SHP77 treated with DMSO at 0.1 percent for 48 hours (cell line): ENCODE data around the gene RILPL2.
"Not testable (repeated sequence)": the region's sequence is repeated elsewhere in the genome, so short reads cannot be mapped to it uniquely, and the experiment has no call there.

Source experiments
- DNase-seq: peaks from one replicate; lab custom pipeline; 2025; lab: John Stamatoyannopoulos, UW

Gene RILPL2

GRCh38 chr12:123401753-123402683 lies 34.5 kb downstream of the RILPL2 start:
- no peak for DNase-seq

DNA sequence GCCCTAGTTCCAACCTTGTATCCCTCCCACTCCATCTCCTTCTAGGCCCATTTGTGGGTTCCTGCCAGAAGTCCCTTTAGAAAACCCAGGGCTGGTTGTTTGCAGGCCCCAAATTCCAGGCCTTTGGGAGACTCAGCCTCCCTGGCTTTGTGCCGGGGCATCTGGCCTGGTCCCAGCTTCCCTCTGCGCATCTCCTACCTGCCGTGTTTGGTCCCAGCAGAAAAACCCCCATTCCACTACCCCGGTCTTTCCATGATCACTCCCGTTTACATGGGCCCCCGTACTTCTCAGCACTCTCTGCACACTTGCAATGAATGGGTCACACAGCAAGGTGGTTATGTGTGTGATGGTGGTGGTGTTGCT lies 37.2 kb downstream of the RILPL2 start:
- no peak for DNase-seq

DNA sequence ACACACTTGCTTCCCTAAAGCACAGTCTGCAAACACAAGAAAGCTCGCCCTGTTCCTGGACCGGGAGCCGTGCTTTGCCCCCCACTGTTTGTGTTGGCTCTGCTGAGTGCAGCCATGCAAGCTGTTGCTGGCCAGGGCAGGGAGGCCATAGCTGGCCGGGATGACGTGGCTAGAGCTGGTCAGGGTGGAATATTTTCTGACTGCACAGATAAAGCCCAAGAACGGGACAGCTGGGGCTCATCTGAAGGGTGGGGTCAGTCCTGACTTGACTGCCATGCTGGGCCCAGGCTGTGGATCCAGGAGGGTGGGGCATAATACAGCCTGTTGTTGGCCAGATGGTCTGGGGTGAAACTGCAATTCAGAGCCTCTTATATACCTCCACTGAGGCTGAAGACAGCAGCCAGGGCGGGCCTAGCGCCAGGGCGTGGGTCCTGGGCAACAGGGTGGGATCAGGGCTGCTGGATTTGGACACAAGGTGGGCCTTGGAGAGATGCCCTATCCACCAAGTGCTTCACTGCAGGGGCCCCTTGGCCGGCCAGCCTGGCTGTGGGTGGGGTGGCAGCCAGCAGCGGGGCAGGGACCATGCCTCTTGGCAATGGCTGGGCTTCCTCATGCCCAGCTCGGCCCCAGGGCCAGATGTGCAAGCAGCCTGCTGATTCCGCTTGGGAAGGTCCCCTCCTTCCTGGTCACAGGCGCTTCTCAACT lies 37.8 kb downstream of the RILPL2 start:
- no peak for DNase-seq

DNA sequence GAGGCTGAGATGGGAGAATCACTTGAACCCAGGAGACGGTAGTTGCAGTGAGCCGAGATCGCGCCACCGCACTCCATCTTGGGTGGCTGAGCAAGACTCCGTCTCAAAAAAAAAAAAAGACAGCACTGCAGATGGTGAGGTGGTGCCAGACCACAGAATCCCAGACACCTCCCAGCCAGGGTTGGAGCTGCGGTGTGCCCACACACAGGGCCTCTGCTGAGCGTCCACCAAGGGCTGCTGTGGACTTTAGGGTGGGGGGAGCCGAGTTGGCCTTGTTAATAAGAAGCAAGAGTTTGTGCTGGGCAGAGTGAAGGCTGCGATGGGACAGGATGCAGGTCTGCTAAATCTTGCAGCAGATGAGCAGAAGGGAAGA lies 38.3 kb downstream of the RILPL2 start:
- DNase-seq: no peak

- DNase-seq: no peak
These were observed 39.1 kb downstream of the RILPL2 start for GRCh38 chr12:123397400-123397799.

DNA sequence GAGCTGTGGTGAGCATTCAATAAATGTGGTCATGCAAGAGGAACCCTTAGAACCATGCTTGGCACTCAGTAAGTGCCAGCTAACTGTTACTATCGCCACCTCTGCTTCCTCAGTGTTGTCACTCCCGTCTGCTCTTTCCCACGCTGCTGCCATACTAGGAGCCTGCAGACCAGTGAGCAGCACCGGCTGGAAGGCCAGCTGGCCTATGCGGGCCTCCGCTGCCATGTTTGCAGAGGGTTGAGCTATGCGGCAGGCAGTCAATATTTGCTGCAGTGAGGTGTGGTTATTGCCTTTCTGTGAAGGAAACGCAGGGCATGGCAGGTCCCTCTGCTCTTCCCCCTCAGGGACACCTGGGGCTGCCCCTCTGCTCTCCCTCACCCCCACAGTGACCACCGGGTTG lies 39.5 kb downstream of the RILPL2 start:
- no peak for DNase-seq

DNA sequence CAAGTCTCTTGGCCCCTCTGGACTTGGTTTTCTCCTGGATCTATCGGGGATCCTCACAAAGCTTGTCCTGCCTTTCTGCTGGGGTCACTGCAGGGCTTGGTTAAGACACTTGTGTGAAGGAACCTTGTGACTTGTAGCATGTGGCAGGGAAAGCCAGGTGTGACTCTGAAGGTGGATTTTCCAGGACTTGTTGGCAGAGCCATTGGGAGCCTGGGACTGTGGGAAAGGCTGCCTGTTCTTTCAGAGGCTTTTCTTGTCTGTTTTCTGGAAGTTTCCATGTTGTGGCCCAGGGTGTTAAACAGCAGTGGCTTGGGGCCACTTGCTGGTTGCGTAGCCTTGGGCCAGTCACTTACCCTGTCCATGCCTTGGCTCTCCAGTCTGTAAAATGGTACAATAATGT lies 39.9 kb downstream of the RILPL2 start:
- no peak for DNase-seq

DNA sequence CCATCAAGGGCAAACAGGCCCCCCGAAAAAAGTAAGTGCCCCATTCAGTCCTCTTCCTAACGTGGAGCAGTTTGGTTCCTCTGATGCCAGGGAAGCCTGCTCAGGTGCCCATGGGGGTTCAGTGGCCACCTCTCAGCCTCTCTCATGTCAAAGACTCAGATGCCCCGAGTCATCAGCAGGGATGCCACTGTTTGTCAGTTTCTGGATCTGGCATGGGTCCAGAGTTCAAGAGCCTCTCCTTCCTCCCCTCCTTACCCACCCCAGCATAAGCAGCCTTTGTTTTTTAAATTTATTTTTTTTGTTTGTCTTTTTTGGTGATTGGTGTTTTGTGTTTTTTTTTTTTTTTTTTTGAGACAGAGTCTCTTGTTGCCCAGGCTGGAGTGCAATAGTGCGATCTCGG lies 41.2 kb downstream of the RILPL2 start:
- no peak for DNase-seq

- DNase-seq: no peak
These were observed 42.7 kb downstream of the RILPL2 start for GRCh38 chr12:123393747-123394146.

DNA sequence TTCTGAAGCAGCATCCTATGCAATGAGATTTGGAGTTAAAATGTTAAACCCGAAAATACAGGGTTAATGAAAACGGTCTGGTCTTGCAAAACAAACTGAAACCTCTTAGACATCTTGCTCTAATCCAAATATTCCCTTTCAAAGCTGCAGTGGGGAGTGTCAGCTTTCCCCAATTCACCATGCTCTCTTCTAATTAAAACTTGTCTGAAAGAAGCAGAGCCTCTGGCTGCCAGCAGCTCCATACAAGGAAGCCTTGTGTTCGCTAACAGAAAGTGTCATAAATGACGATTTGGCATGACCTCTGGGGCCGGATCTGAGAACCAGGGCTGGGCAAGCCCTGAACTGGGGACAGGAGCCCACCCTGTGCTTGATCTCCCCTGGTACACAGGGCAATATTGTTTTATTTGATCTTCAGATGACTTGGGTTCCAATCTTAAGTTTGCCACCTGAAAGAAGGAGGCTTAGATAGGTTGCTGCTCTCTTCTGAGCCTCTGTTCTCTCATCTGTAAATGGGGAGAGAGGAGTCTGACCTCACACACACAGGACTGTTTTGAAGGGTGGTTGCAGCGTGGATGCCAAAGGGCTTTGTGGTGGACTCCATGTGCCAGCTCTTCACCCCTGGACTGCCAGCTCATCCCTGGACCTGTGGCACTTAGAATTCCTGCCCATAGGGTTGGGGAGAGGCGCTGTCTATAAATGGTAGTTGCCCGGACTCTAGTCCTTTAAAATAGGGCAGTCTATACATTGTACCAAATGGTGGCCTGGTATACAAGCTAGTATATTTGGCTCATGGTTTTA lies 44.7 kb downstream of the RILPL2 start:
- no peak for DNase-seq

- DNase-seq: no peak
These were observed 45.7 kb downstream of the RILPL2 start for GRCh38 chr12:123390498-123391426.

GRCh38 chr12:123389560-123390351 lies 46.7 kb downstream of the RILPL2 start:
- no peak for DNase-seq

- no peak for DNase-seq
These were observed 47.4 kb downstream of the RILPL2 start for GRCh38 chr12:123388951-123389559.

- no peak for DNase-seq
These were observed 48.1 kb downstream of the RILPL2 start for GRCh38 chr12:123388177-123388950.

- no peak for DNase-seq
These were observed 48.8 kb downstream of the RILPL2 start for GRCh38 chr12:123387508-123388176.

DNA sequence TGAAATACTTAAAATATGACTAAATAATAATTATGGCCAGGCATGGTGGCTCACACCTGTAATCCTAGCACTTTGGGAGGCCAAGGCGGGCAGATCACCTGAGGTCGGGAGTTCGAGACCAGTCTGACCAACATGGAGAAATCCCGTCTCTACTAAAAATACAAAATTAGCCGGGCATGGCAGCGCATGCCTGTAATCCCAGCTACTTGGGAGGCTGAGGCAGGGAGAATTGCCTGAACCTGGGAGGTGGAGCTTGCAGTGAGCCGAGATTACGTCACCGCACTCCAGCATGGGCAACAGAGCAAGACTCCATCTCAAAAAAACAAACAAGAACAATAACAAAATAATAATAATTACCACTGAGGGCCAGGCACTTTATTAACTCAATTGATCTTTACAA lies 50.9 kb downstream of the RILPL2 start:
- not testable (repeated sequence) for DNase-seq

- no peak for DNase-seq
These were observed 51.5 kb downstream of the RILPL2 start for GRCh38 chr12:123384994-123385376.

DNA sequence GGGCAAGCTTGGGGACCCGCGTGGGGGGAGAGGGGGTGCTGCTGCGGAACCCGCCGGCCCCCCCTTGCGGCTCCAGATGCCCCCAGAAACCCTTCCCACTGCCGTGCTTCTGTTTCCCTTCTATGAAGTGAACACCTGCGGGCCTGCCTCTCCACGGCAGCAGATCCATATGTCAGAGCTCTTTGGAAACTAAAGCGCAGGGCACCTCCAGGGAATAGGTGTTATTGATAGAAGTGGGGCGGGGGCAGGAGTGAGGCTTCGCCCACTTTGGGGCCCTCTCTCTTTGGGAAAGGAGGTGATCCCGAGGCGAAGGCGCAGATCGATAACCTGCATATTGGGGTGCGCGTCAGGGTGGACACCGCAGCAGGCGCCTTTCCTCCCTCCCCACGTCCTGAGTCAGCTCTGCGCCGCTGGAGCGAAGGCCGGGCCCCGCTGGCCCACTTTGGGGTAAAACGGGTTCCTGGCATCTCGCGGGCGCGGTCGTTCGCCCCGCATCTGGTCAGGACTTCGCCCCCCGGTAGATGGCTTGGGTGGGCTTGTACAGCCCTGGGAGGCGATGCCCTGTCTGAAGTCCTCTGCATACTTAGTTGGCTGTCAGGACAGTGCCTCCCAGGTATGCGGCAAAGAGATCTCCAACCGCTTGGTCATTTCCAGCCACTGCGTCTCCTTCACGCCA lies 52.0 kb downstream of the RILPL2 start:
- no peak for DNase-seq
